HepG2 (cell line): ENCODE results near the gene RINL. TPM values are rescaled to one million over a fixed set of nuclear protein-coding genes. Genes with fewer than 3 reads are reported as not detected.

Source experiments
- ATAC-seq: fragments of 200-7000 bp; cut with Tn5 transposase; 3 replicates; pipeline ENCODE4 v1.9.1; 2020; ENCODE audit warnings: mild to moderate bottlenecking, moderate library complexity
- BruUV-seq: library from RNA; stranded (reverse); fragments of 400-500 nt; replicated peaks from 2 replicates; lab custom pipeline; 2021; lab: Mats Ljungman, UMichigan
- CTCF ChIA-PET: fragments of 300-600 bp; formaldehyde crosslinking; extraction: SDS; loops from one replicate; lab custom pipeline; 2021; ENCODE audit warnings: low total read pairs, inconsistent platforms, low intra/inter-chr PET ratio; lab: Yijun Ruan, JAX
- POLR2A ChIA-PET: fragments of 350-600 bp; sonication (Branson Sonifier 250); formaldehyde crosslinking; loops from one replicate; lab custom pipeline; 2020; ENCODE audit warnings: antibody characterized with exemption, inconsistent platforms; lab: Yijun Ruan, JAX
- DNase-seq: peaks from one replicate; pipeline ENCODE4 v3.0.0-alpha.2; 2015; ENCODE audit warnings: low spot score
- FAIRE-seq: peaks from 3 replicates; lab custom pipeline; 2011; peaks lifted over from hg19 to GRCh38; lab: Jason Lieb, UNC
- H2AFZ ChIP-seq: one replicate; pipeline ENCODE4 v1.6.1; 2011; ENCODE audit warnings: low read length, inconsistent platforms
- H3K27ac ChIP-seq: fragments of 300-600 bp; 3 replicates; pipeline ENCODE4 v1.8.0; 2011; ENCODE audit warnings: mixed run types, mild to moderate bottlenecking, mixed read lengths, low read length, inconsistent platforms; ENCODE audit not compliant: insufficient read depth; ENCODE audit errors: extremely low read length
- H3K27me3 ChIP-seq, 2 experiments: fragments of 200-600 bp in 1 of 2; 2 replicates in 1 of 2; 3 replicates in 1 of 2; pipeline versions ENCODE4 v1.6.0 to v1.8.0; 2011; ENCODE audit warnings: low read length in 2 of 2, mild to moderate bottlenecking in 2 of 2, moderate library complexity in 2 of 2, inconsistent platforms in 1 of 2; ENCODE audit not compliant: insufficient read depth in 2 of 2, control insufficient read depth in 1 of 2
- H3K36me3 ChIP-seq, 2 experiments: fragments of 200-600 bp in 1 of 2; replicated peaks in 1 of 2; 2 replicates in 1 of 2; 3 replicates in 1 of 2; pipeline versions ENCODE4 v1.5.1 to v1.8.0; 2011; ENCODE audit warnings: low read length in 2 of 2, inconsistent platforms in 1 of 2; ENCODE audit not compliant: insufficient read depth in 2 of 2, control insufficient read depth in 1 of 2
- H3K4me1 ChIP-seq: 2 replicates; pipeline ENCODE4 v1.5.1; 2012; ENCODE audit warnings: low read length, inconsistent platforms; ENCODE audit not compliant: insufficient read depth
- H3K4me2 ChIP-seq: 2 replicates; pipeline ENCODE4 v1.6.0; 2011; ENCODE audit warnings: low read depth, low read length, inconsistent platforms
- H3K4me3 ChIP-seq, 3 experiments: fragments of 200-600 bp in 1 of 3; sonication (generic), shearing (Covaris generic) in 1 of 3; replicated peaks in 1 of 3; 2 replicates each; pipeline ENCODE4 v1.5.1; 2011 to 2016; ENCODE audit warnings: low read length in 3 of 3, inconsistent platforms in 2 of 3, low read depth in 2 of 3, mild to moderate bottlenecking in 2 of 3, control low read depth in 1 of 3, mixed read lengths in 1 of 3; ENCODE audit not compliant: insufficient read depth in 1 of 3
- H3K79me2 ChIP-seq: one replicate; pipeline ENCODE4 v1.6.1; 2011; ENCODE audit warnings: low read length, inconsistent platforms; ENCODE audit not compliant: insufficient read depth
- H3K9ac ChIP-seq: 2 replicates; pipeline ENCODE4 v1.6.0; 2011; ENCODE audit warnings: mild to moderate bottlenecking, low read depth, low read length, inconsistent platforms; ENCODE audit not compliant: insufficient read depth
- H3K9me3 ChIP-seq: 2 replicates; pipeline ENCODE4 v1.5.1; 2012; ENCODE audit warnings: mild to moderate bottlenecking, low read length
- H4K20me1 ChIP-seq: 2 replicates; pipeline ENCODE4 v1.6.0; 2011; ENCODE audit warnings: inconsistent platforms, mild to moderate bottlenecking, low read length, moderate library complexity; ENCODE audit not compliant: insufficient read depth
- ARNTL ChIP-seq: sonication (generic); formaldehyde crosslinking; IDR thresholded peaks from 2 replicates; pipeline ENCODE4 v1.4.0; 2020; ENCODE audit warnings: mild to moderate bottlenecking, missing genetic modification reagents
- ZNF180 ChIP-seq: sonication (generic); formaldehyde crosslinking; IDR thresholded peaks from 2 replicates; pipeline ENCODE4 v1.4.0; 2020; ENCODE audit warnings: low read depth, missing genetic modification reagents, borderline replicate concordance
- ZNF296 ChIP-seq: sonication (generic); formaldehyde crosslinking; conservative IDR thresholded peaks from 2 replicates; pipeline ENCODE4 v1.5.0; 2020; ENCODE audit warnings: mild to moderate bottlenecking, missing genetic modification reagents
- ZNF430 ChIP-seq: sonication (generic); formaldehyde crosslinking; IDR thresholded peaks from 2 replicates; pipeline ENCODE4 v1.9.0; 2021; ENCODE audit warnings: mild to moderate bottlenecking, missing genetic modification reagents
- ZNF761 ChIP-seq: sonication (generic); formaldehyde crosslinking; conservative IDR thresholded peaks from 2 replicates; pipeline ENCODE4 v1.4.0; 2020; ENCODE audit warnings: mild to moderate bottlenecking, missing genetic modification reagents
- ZSCAN22 ChIP-seq: sonication (generic); formaldehyde crosslinking; IDR thresholded peaks from 2 replicates; pipeline ENCODE4 v1.4.0; 2020; ENCODE audit warnings: mild to moderate bottlenecking, missing genetic modification reagents
- WGBS: methylation state at CpG from one replicate; pipeline ENCODE4 v1.1.6; 2017; ENCODE audit warnings: low lambda C conversion rate; 5-methylcytosine and 5-hydroxymethylcytosine counted together
- in situ Hi-C: cut with HindIII; loops from 2 replicates; pipeline ENCODE4 v1.10.0; 2017; ENCODE audit warnings: low pct_unique_long_range_greater_than_20kb; ENCODE audit not compliant: extremely low pct_ligation_motif_present
- intact Hi-C: fragments of 100-400 bp; cut with micrococcal nuclease; formaldehyde crosslinking; loops from one replicate; pipeline ENCODE4 v1.10.0; 2022; ENCODE audit not compliant: unreplicated experiment
- polyA plus RNA-seq, 8 experiments: library from polyadenylated mRNA; depleted of rRNA in 3 of 8; stranded (reverse) in 7 of 8; unstranded in 1 of 8; fragments of >200 nt; fragmentation: Illumina TruSeq in 4 of 8; extraction: Trizol in 4 of 8; gene quantifications; 2 replicates each; pipeline versions ENCODE4 v1.2.1 to v1.2.3, GENCODE V29; 2011 to 2016; ENCODE audit warnings: low read depth in 4 of 8, missing spikeins in 1 of 8, mixed read lengths in 1 of 8; ENCODE audit not compliant: insufficient read depth in 1 of 8
- total RNA-seq, 5 experiments: library from RNA; depleted of rRNA; stranded (reverse); fragments of >200 nt; fragmentation: Illumina TruSeq; extraction: Trizol; gene quantifications; 2 replicates each; pipeline ENCODE4 v1.2.3, GENCODE V29; 2016; ENCODE audit warnings: low read depth in 1 of 5
- TF ChIP-seq, protein P1 (sequence below): sonication (generic); formaldehyde crosslinking; IDR thresholded peaks from 2 replicates; pipeline ENCODE4 v1.5.0; 2020; ENCODE audit warnings: missing genetic modification reagents
- TF ChIP-seq, protein P2 (sequence below): sonication (generic); formaldehyde crosslinking; IDR thresholded peaks from 2 replicates; pipeline ENCODE4 v1.4.0; 2020; ENCODE audit warnings: mild to moderate bottlenecking, missing genetic modification reagents
- TF ChIP-seq, protein P3 (sequence below): sonication (generic); formaldehyde crosslinking; IDR thresholded peaks from 2 replicates; pipeline ENCODE4 v1.5.0; 2020; ENCODE audit warnings: mild to moderate bottlenecking, missing genetic modification reagents

Gene RINL
- total and polyA plus RNA-seq, 2 of the 13 experiments (the other 11 are each of a cell fraction or from before 2014, with no cell fraction given): 11.4 to 18.0 TPM

DNA sequence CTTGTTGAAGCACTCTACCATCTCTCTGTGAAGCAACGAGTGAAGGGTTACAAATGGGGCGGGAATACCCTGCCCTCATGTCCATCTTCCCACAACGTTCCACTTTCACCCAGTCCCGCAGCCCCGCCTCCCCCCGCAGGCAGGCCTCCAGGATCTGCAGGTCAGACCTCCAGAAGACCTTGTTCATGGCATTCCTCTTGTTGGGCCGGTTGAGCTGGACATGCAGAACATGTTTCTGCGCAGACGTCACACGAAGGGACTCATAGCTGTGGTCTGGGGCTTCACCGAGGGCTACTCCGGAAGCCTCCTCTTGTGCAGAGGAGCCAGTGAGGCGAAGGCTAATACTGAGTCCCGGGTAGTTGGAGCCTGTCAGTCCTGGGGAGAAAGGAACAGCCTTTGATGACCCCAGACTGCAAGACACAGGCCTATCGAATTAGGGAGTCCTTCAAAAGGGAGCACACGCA, 46.9 kb downstream of the RINL start:
- Histone ChIP-seq H2AFZ (no peak overlapping the region), H3K36me3 (peaks cover 7 to 27% of the 10 kb centered on the region in 2 experiments), H3K9ac (peak overlapping the region; percentile 95), H3K79me2 (peaks cover 8% of the 10 kb centered on the region), H3K27ac (peak overlapping the region; percentile 97), H4K20me1 (no peaks in the 10 kb centered on the region), H3K27me3 (no peaks in the 10 kb centered on the region; a peak in 1 of 5 replicates), H3K4me3 (peak overlapping the region; percentile 49 to 80 (median 62)), H3K4me1 (peaks cover 46% of the 10 kb centered on the region), H3K4me2 (peak overlapping the region; percentile 94), H3K9me3 (no peaks in the 10 kb centered on the region)
- POLR2A ChIA-PET: interaction anchor here (0.6 to 6.2 kb wide), 32 partner anchors 9 to 212 kb away, joined by 3 to 148 read pairs (median 5); partner anchors contain the start of genes ACTN4, EIF3K, HNRNPL and MRPS12
- DNase-seq (peak; percentile 87), FAIRE-seq (peak; percentile 60), ATAC-seq (peak; percentile 75)
- 1% methylated on average over 11 of the region's 16 CpGs for WGBS
- intact Hi-C loops: loop anchor here (2.0 to 10.0 kb wide), 3 partner anchors 20 to 176 kb away; no protein-coding TSS in a partner anchor
- CTCF ChIA-PET: no interaction called here
- in situ Hi-C loops: loop anchor here (5.0 kb wide), 1 partner anchor 89 kb away; the partner anchor contains the start of gene CAPN12
- TSS peak; percentile 82 for BruUV-seq
- TF ChIP-seq ZNF430 (CRISPR knock-in tag) (peak; percentile 87; the same call in 1 of the 2 replicates), ARNTL (CRISPR knock-in tag) (no peak), ZNF761 (CRISPR knock-in tag) (0 out of 2 replicates have a peak, but pooled peaks have one; percentile 25), ZSCAN22 (CRISPR knock-in tag) (no peak), ZNF296 (CRISPR knock-in tag) (peak; percentile 76; the same call in 1 of the 2 replicates), ZNF180 (0 out of 2 replicates have a peak, but pooled peaks have one; percentile 25)
- TF ChIP-seq, protein P1, sequence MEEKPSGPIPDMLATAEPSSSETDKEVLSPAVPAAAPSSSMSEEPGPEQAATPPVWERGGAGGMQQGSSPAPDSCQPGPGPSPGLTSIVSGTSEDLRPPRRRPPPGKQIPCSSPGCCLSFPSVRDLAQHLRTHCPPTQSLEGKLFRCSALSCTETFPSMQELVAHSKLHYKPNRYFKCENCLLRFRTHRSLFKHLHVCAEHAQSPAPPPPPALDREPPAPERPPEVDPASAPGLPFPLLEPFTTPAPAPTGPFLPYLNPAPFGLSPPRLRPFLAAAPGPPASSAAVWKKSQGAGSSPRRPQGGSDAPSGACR (CRISPR knock-in tag): peak; percentile 40; the same call in 1 of the 2 replicates
- TF ChIP-seq, protein P2, sequence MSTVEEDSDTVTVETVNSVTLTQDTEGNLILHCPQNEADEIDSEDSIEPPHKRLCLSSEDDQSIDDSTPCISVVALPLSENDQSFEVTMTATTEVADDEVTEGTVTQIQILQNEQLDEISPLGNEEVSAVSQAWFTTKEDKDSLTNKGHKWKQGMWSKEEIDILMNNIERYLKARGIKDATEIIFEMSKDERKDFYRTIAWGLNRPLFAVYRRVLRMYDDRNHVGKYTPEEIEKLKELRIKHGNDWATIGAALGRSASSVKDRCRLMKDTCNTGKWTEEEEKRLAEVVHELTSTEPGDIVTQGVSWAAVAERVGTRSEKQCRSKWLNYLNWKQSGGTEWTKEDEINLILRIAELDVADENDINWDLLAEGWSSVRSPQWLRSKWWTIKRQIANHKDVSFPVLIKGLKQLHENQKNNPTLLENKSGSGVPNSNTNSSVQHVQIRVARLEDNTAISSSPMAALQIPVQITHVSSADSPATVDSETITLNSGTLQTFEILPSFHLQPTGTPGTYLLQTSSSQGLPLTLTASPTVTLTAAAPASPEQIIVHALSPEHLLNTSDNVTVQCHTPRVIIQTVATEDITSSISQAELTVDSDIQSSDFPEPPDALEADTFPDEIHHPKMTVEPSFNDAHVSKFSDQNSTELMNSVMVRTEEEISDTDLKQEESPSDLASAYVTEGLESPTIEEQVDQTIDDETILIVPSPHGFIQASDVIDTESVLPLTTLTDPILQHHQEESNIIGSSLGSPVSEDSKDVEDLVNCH: peak; percentile 26; the same call in 1 of the 2 replicates
- TF ChIP-seq, protein P3, sequence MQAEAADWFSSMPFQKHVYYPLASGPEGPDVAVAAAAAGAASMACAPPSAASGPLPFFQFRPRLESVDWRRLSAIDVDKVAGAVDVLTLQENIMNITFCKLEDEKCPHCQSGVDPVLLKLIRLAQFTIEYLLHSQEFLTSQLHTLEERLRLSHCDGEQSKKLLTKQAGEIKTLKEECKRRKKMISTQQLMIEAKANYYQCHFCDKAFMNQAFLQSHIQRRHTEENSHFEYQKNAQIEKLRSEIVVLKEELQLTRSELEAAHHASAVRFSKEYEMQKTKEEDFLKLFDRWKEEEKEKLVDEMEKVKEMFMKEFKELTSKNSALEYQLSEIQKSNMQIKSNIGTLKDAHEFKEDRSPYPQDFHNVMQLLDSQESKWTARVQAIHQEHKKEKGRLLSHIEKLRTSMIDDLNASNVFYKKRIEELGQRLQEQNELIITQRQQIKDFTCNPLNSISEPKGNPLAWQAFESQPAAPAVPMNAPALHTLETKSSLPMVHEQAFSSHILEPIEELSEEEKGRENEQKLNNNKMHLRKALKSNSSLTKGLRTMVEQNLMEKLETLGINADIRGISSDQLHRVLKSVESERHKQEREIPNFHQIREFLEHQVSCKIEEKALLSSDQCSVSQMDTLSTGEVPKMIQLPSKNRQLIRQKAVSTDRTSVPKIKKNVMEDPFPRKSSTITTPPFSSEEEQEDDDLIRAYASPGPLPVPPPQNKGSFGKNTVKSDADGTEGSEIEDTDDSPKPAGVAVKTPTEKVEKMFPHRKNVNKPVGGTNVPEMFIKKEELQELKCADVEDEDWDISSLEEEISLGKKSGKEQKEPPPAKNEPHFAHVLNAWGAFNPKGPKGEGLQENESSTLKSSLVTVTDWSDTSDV (CRISPR knock-in tag): 0 out of 2 replicates have a peak, but pooled peaks have one; percentile 37
